NK-92 (cell line): Measurements from ENCODE around the gene DNAJC27.

Experiments
- DNase-seq: peaks from one replicate; lab custom pipeline; 2025; ENCODE audit not compliant: unreplicated experiment; lab: John Stamatoyannopoulos, UW

Gene DNAJC27

DNA sequence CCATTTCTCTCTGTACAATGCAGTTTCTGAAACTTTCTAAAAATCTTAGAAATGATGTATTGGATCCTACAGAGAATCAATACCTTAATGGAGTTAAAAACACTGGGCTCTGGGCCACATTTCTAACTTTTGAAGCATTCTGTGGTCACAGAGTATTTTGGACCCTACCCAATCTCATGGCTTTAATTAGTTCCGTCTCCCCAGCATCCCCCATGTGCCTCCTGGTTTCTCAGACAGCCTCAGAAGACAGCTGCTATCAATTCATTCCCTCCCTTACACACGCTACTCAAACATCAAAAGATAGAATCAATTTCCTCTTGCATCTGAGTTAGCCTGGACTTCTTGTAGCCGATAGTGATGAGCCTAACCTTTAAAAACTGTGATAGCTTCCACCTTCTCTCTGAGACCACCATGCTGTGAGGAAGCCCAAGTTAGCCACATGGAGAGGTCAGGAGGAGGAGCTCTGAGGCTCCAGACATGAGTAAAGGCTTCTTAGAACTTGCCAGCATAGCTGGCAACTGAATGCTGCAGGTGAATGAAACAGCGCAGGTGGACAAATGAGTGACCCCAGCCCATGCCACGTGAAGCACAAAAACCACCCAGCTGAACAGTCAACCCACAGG, 62.1 kb downstream of the DNAJC27 start:
- no peak for DNase-seq

- no peak for DNase-seq
Measured at GRCh38 chr2:24908461-24908901, 63.3 kb downstream of the DNAJC27 start.

- DNase-seq = no peak
Measured at GRCh38 chr2:24907116-24907515, 64.6 kb downstream of the DNAJC27 start.

GRCh38 chr2:24906466-24906865, 65.3 kb downstream of the DNAJC27 start:
- DNase-seq = no peak

- no peak for DNase-seq
Measured at GRCh38 chr2:24903161-24904103, 68.3 kb downstream of the DNAJC27 start.

- DNase-seq = no peak
Measured at GRCh38 chr2:24899361-24899910, 72.3 kb downstream of the DNAJC27 start.

- no peak for DNase-seq
Measured at GRCh38 chr2:24898122-24899109, 73.3 kb downstream of the DNAJC27 start.

DNA sequence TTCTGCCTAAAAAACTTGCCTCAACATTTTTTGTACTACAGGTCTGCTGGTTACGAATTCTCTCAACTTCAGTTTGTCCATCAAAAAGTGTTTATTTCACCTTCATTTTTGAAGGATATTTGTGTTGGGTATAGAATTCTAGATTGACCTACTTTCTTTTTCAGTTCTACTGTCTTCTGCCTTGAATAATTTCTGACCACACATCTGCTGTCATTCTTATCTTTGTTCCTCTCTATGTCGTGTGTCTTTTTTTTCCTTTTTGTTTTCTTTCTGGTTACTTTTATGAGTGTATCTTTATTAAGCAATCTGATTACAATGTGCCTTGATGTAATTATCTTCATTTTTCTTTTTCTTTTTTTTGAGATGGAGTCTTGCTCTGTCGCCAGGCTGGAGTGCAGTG, 77.0 kb downstream of the DNAJC27 start:
- DNase-seq = no peak

- DNase-seq = no peak
Measured at GRCh38 chr2:24893934-24894333, 77.8 kb downstream of the DNAJC27 start.
